GM18868 (cell line): ENCODE data around the gene HMCN2.

Experiments used
- ATAC-seq: cut with Tn5 transposase; IDR thresholded peaks from one replicate; pipeline ENCODE4 v1.9.1; 2021; ENCODE audit warnings: mild to moderate bottlenecking, moderate library complexity; ENCODE audit not compliant: unreplicated experiment

Gene HMCN2

GRCh38 chr9:130444565-130445221 is 179.1 kb downstream of the HMCN2 start, which contains the start of gene ASS1:
ASS1 (plus strand) TSS chr9:130444961; CDS start chr9:130452229, 7,268 bp downstream.
- ATAC-seq, result no peak

GRCh38 chr9:130445268-130445983 is 179.9 kb downstream of the HMCN2 start:
- ATAC-seq, result no peak

- ATAC-seq, result no peak
These were observed 180.7 kb downstream of the HMCN2 start for GRCh38 chr9:130446101-130446861.

- ATAC-seq, result no peak
These were observed 181.7 kb downstream of the HMCN2 start for GRCh38 chr9:130447193-130447816.

GRCh38 chr9:130448035-130448624 is 182.6 kb downstream of the HMCN2 start:
- no peak for ATAC-seq

- ATAC-seq, result no peak
These were observed 183.4 kb downstream of the HMCN2 start for GRCh38 chr9:130448771-130449603.

GRCh38 chr9:130450344-130451003 is 184.9 kb downstream of the HMCN2 start:
- ATAC-seq, result no peak

- ATAC-seq, result no peak
These were observed 185.4 kb downstream of the HMCN2 start for GRCh38 chr9:130451004-130451390.

- ATAC-seq, result no peak
These were observed 186.2 kb downstream of the HMCN2 start for GRCh38 chr9:130451509-130452388.

GRCh38 chr9:130452835-130453234 is 187.3 kb downstream of the HMCN2 start:
- ATAC-seq, result no peak

- no peak for ATAC-seq
These were observed 187.9 kb downstream of the HMCN2 start for GRCh38 chr9:130453487-130453886.

- ATAC-seq, result no peak
These were observed 188.7 kb downstream of the HMCN2 start for GRCh38 chr9:130454096-130454811.

- no peak for ATAC-seq
These were observed 189.3 kb downstream of the HMCN2 start for GRCh38 chr9:130454812-130455325.

GRCh38 chr9:130458027-130458803 is 192.7 kb downstream of the HMCN2 start:
- no peak for ATAC-seq

GRCh38 chr9:130458804-130459067 is 193.2 kb downstream of the HMCN2 start:
- ATAC-seq, result no peak

GRCh38 chr9:130459151-130459550 is 193.6 kb downstream of the HMCN2 start:
- ATAC-seq, result no peak
